H1 (cell line): Measurements from ENCODE around the gene PROK2. TPM values are rescaled to one million over a fixed set of nuclear protein-coding genes. Genes with fewer than 3 reads are reported as not detected.

Experiments used
- CTCF ChIA-PET: fragments of 300-600 bp; sonication (Branson Sonifier 250); formaldehyde crosslinking; loops from one replicate; lab custom pipeline; 2021; ENCODE audit not compliant: partially characterized antibody; lab: Charles Lee
- POLR2A ChIA-PET: fragments of 300-600 bp; sonication (Branson Sonifier 250); formaldehyde crosslinking; loops from one replicate; lab custom pipeline; 2021; ENCODE audit warnings: inconsistent platforms; ENCODE audit not compliant: partially characterized antibody; lab: Charles Lee
- DNase-seq, 2 experiments: peaks; one replicate each; pipeline versions ENCODE4 v3.0.0 to v3.0.0-alpha.2; 2010 to 2022; ENCODE audit warnings: low spot score in 2 of 2, low read depth in 1 of 2, mixed read lengths in 1 of 2
- FAIRE-seq: peaks from 2 replicates; lab custom pipeline; 2011; peaks lifted over from hg19 to GRCh38; lab: Jason Lieb, UNC
- H2AFZ ChIP-seq: 2 replicates; pipeline ENCODE4 v1.8.1; 2012; ENCODE audit warnings: low read length, inconsistent platforms
- H2AK5ac ChIP-seq: 2 replicates; pipeline ENCODE4 v1.6.1; 2013; ENCODE audit warnings: low read depth, low read length
- H2BK120ac ChIP-seq: replicated peaks from 2 replicates; pipeline ENCODE3; 2013; ENCODE audit warnings: low read depth, low read length, inconsistent platforms
- H2BK12ac ChIP-seq: 2 replicates; pipeline ENCODE4 v1.6.1; 2013; ENCODE audit warnings: low read depth, low read length
- H2BK15ac ChIP-seq: 2 replicates; pipeline ENCODE4 v1.6.1; 2013; ENCODE audit warnings: low read length
- H2BK20ac ChIP-seq: 2 replicates; pipeline ENCODE4 v1.6.1; 2013; ENCODE audit warnings: low read length
- H2BK5ac ChIP-seq: 2 replicates; pipeline ENCODE4 v1.6.1; 2013; ENCODE audit warnings: low read depth, low read length
- H3K14ac ChIP-seq: 2 replicates; pipeline ENCODE4 v1.6.1; 2013; ENCODE audit warnings: inconsistent platforms; ENCODE audit not compliant: insufficient read length
- H3K18ac ChIP-seq: 2 replicates; pipeline ENCODE4 v1.6.1; 2013; ENCODE audit warnings: low read length; ENCODE audit errors: extremely low read depth
- H3K23ac ChIP-seq: 2 replicates; pipeline ENCODE4 v1.6.1; 2013; ENCODE audit warnings: inconsistent platforms; ENCODE audit not compliant: insufficient read length
- H3K23me2 ChIP-seq: 2 replicates; pipeline ENCODE4 v1.6.1; 2013; ENCODE audit warnings: low read depth, low read length
- H3K27ac ChIP-seq: 2 replicates; pipeline ENCODE4 v1.6.1; 2011; ENCODE audit warnings: low read depth, low read length, inconsistent platforms
- H3K27me3 ChIP-seq, 4 experiments: replicated peaks in 1 of 4; 1 replicate in 1 of 4; 2 replicates in 3 of 4; pipeline versions ENCODE4 v1.6.1 to v1.8.1; 2011 to 2013; ENCODE audit warnings: low read length in 3 of 4, mild to moderate bottlenecking in 3 of 4, inconsistent platforms in 2 of 4, mixed read lengths in 2 of 4, moderate library complexity in 1 of 4; ENCODE audit not compliant: control insufficient read depth in 3 of 4, insufficient read depth in 3 of 4; ENCODE audit errors: extremely low read depth in 1 of 4
- H3K36me3 ChIP-seq, 4 experiments: 2 replicates each; pipeline versions ENCODE4 v1.6.1 to v1.8.1; 2011 to 2013; ENCODE audit warnings: mild to moderate bottlenecking in 4 of 4, low read length in 3 of 4, moderate library complexity in 2 of 4, control low read depth in 1 of 4, inconsistent platforms in 1 of 4; ENCODE audit not compliant: insufficient read depth in 4 of 4, control insufficient read depth in 2 of 4
- H3K4ac ChIP-seq: replicated peaks from 2 replicates; pipeline ENCODE3; 2013; ENCODE audit warnings: low read length, low read depth, mixed read lengths, inconsistent platforms; ENCODE audit not compliant: insufficient read length
- H3K4me1 ChIP-seq, 4 experiments: replicated peaks in 1 of 4; 1 replicate in 1 of 4; 2 replicates in 3 of 4; pipeline versions ENCODE4 v1.6.1 to v1.8.1; 2011 to 2013; ENCODE audit warnings: low read length in 3 of 4, inconsistent platforms in 2 of 4, mixed read lengths in 1 of 4; ENCODE audit not compliant: insufficient read depth in 4 of 4, control insufficient read depth in 3 of 4
- H3K4me2 ChIP-seq, 2 experiments: 2 replicates each; pipeline versions ENCODE4 v1.6.1 to v1.8.1; 2011 to 2013; ENCODE audit warnings: low read depth in 2 of 2, low read length in 2 of 2, control low read depth in 1 of 2, inconsistent platforms in 1 of 2, mild to moderate bottlenecking in 1 of 2; ENCODE audit not compliant: insufficient read depth in 1 of 2
- H3K4me3 ChIP-seq, 4 experiments: fragments of 200-600, 300-600 bp in 1 of 4; sonication (generic), shearing (Covaris generic), sonication (Bioruptor Twin) in 1 of 4; 2 replicates each; pipeline versions ENCODE4 v1.5.1 to v1.8.1; 2011 to 2016; ENCODE audit warnings: low read length in 4 of 4, low read depth in 3 of 4, control low read depth in 2 of 4, inconsistent platforms in 2 of 4, mild to moderate bottlenecking in 2 of 4, mixed read lengths in 1 of 4, moderate library complexity in 1 of 4; ENCODE audit not compliant: insufficient read depth in 2 of 4; ENCODE audit errors: extremely low read depth in 1 of 4
- H3K56ac ChIP-seq: replicated peaks from 2 replicates; pipeline ENCODE3; 2013; ENCODE audit warnings: low read depth, mild to moderate bottlenecking, mixed read lengths, low read length, inconsistent platforms; ENCODE audit not compliant: insufficient read length
- H3K79me1 ChIP-seq: 2 replicates; pipeline ENCODE4 v1.6.1; 2013; ENCODE audit warnings: low read depth, low read length, control low read depth
- H3K79me2 ChIP-seq, 2 experiments: 2 replicates each; pipeline versions ENCODE4 v1.6.1 to v1.8.1; 2012 to 2013; ENCODE audit warnings: low read length in 2 of 2, mild to moderate bottlenecking in 2 of 2, inconsistent platforms in 1 of 2; ENCODE audit not compliant: insufficient read depth in 2 of 2, control insufficient read depth in 1 of 2
- H3K9ac ChIP-seq, 4 experiments: replicated peaks in 1 of 4; 1 replicate in 1 of 4; 2 replicates in 3 of 4; pipeline versions ENCODE4 v1.6.1 to v1.8.1; 2011 to 2013; ENCODE audit warnings: low read depth in 3 of 4, low read length in 3 of 4, control low read depth in 2 of 4, mild to moderate bottlenecking in 2 of 4, moderate library complexity in 2 of 4, inconsistent platforms in 1 of 4; ENCODE audit errors: extremely low read depth in 1 of 4
- H3K9me3 ChIP-seq, 2 experiments: 2 replicates each; pipeline versions ENCODE4 v1.6.1 to v1.8.1; 2012 to 2013; ENCODE audit warnings: mild to moderate bottlenecking in 2 of 2, moderate library complexity in 2 of 2, control low read depth in 1 of 2, inconsistent platforms in 1 of 2, low read depth in 1 of 2, low read length in 1 of 2, mixed read lengths in 1 of 2; ENCODE audit not compliant: insufficient read depth in 2 of 2
- H4K20me1 ChIP-seq, 2 experiments: replicated peaks in 1 of 2; 2 replicates each; pipeline versions ENCODE3 to v1.8.1; 2011 to 2013; ENCODE audit warnings: inconsistent platforms in 2 of 2, low read length in 2 of 2, mild to moderate bottlenecking in 1 of 2; ENCODE audit not compliant: insufficient read depth in 2 of 2, control insufficient read depth in 1 of 2
- H4K5ac ChIP-seq: 2 replicates; pipeline ENCODE4 v1.6.1; 2013; ENCODE audit warnings: low read length, low read depth, mixed read lengths, inconsistent platforms; ENCODE audit not compliant: insufficient read length
- H4K8ac ChIP-seq: 2 replicates; pipeline ENCODE4 v1.8.0; 2013; ENCODE audit warnings: mild to moderate bottlenecking, moderate library complexity, low read length, inconsistent platforms; ENCODE audit not compliant: insufficient read depth; ENCODE audit errors: extremely low read depth
- H4K91ac ChIP-seq: replicated peaks from 2 replicates; pipeline ENCODE3; 2013; ENCODE audit warnings: low read length, mixed read lengths, inconsistent platforms; ENCODE audit not compliant: insufficient read length
- CTCF ChIP-seq, 3 experiments: IDR thresholded peaks; 1 replicate in 2 of 3; 2 replicates in 1 of 3; pipeline versions ENCODE4 v1.5.1 to v1.6.1; 2011; ENCODE audit warnings: low read length in 3 of 3, mild to moderate bottlenecking in 3 of 3, inconsistent platforms in 2 of 3, low read depth in 1 of 3, moderate library complexity in 1 of 3; ENCODE audit not compliant: insufficient read depth in 1 of 3; ENCODE audit errors: control extremely low read depth in 1 of 3
- EGR1 ChIP-seq: IDR thresholded peaks from 2 replicates; pipeline ENCODE4 v1.6.1; 2011; ENCODE audit warnings: low read depth, low read length, borderline replicate concordance
- MAFK ChIP-seq: IDR thresholded peaks from 2 replicates; pipeline ENCODE4 v1.6.1; 2012; ENCODE audit warnings: low read depth, mild to moderate bottlenecking, improper control_type of control experiment, low read length
- NRF1 ChIP-seq: IDR thresholded peaks from 2 replicates; pipeline ENCODE4 v1.6.1; 2011; ENCODE audit warnings: mild to moderate bottlenecking, low read depth, low read length, improper control_type of control experiment
- PHF8 ChIP-seq: fragments of 200-600 bp; sonication (generic); conservative IDR thresholded peaks from 2 replicates; pipeline ENCODE4 v1.7.1; 2012; ENCODE audit warnings: low read depth, mild to moderate bottlenecking, inconsistent platforms, low read length, moderate library complexity
- TBP ChIP-seq: IDR thresholded peaks from 2 replicates; pipeline ENCODE4 v1.6.1; 2011; ENCODE audit warnings: low read depth, low read length, improper control_type of control experiment
- WGBS, 2 experiments: shearing (Covaris generic) in 1 of 2; methylation state at CpG; one replicate each; pipeline versions ENCODE4 v1.1.6 to v1.1.7; 2013 to 2015; ENCODE audit warnings: low lambda C conversion rate in 2 of 2, mixed read lengths in 2 of 2, inconsistent platforms in 1 of 2, low coverage in 1 of 2, missing lambda C conversion rate in 1 of 2; ENCODE audit not compliant: insufficient replicate concordance in 2 of 2, insufficient coverage in 1 of 2, insufficient read length in 1 of 2; ENCODE audit errors: extremely low coverage in 1 of 2, missing lambda C conversion rate in 1 of 2; 5-methylcytosine and 5-hydroxymethylcytosine counted together
- polyA plus RNA-seq, 7 experiments: library from polyadenylated mRNA; depleted of rRNA in 3 of 7; stranded (reverse) in 5 of 7; unstranded in 2 of 7; fragments of >200 nt in 5 of 7; fragments of 200-250 nt in 2 of 7; gene quantifications; 1 replicate in 5 of 7; 2 replicates in 1 of 7; 4 replicates in 1 of 7; pipeline versions ENCODE4 v1.2.1 to v1.2.3, GENCODE V29; 2011 to 2013; ENCODE audit warnings: missing spikeins in 2 of 7, mixed read lengths in 2 of 7
- total RNA-seq: library from RNA; stranded (reverse); fragmentation: NEBNext Ultra II Directional; extraction: Animal tissue kit (Norgen Biotek cat#: 25700); gene quantifications from 2 replicates; pipeline ENCODE4 v1.2.1, GENCODE V29; 2021

PROK2 gene
- total and polyA plus RNA-seq, 2 of the 8 experiments (the other 6 are each of a cell fraction or from before 2014, with no cell fraction given) = 0.50 to 1.8 TPM

- peak overlapping the region; percentile 75 to 87 for H3K4me2 ChIP-seq
- TF ChIP-seq NRF1 = no peak
- no peak for TF ChIP-seq CTCF (IDR thresholded peaks at IDR 0.05; ENCODE audit: control extremely low read depth in 1 of 3, insufficient read depth in 1 of 3, low read depth in 1 of 3, low read length in 3 of 3)
- no peak for TF ChIP-seq EGR1
- TF ChIP-seq MAFK = no peak
- no peak for TF ChIP-seq TBP
- TF ChIP-seq PHF8 = no peak
These were observed 58.8 kb downstream of the PROK2 start for GRCh38 chr3:71726146-71726545.

More at GRCh38 chr3:71726146-71726545, 58.8 kb downstream of the PROK2 start:
- Histone ChIP-seq H3K27ac (no peak overlapping the region), H3K14ac (no peak overlapping the region), H4K8ac (no peak overlapping the region), H3K9ac (no peak overlapping the region), H3K56ac (no peak overlapping the region), H2BK20ac (no peak overlapping the region), H2BK15ac (no peak overlapping the region), H3K36me3 (no peaks in the 10 kb centered on the region), H3K9me3 (no peaks in the 10 kb centered on the region), H2BK120ac (no peak overlapping the region), H3K79me1 (no peaks in the 10 kb centered on the region; the same call in 1 of the 2 replicates), H3K27me3 (peaks cover 3 to 19% (median 16%) of the 10 kb centered on the region in 4 experiments), H4K20me1 (peaks cover 0 to 7% of the 10 kb centered on the region in 2 experiments), H2AFZ (0 out of 2 replicates have a peak overlapping the region, but pooled peaks have one; percentile 8), H4K91ac (peak overlapping the region; percentile 23), H4K5ac (no peak overlapping the region), H3K4ac (peak overlapping the region; percentile 28), H3K4me1 (peaks cover 8 to 24% (median 10%) of the 10 kb centered on the region in 4 experiments), H3K23ac (no peak overlapping the region), H2BK5ac (no peak overlapping the region), H3K79me2 (no peaks in the 10 kb centered on the region), H3K23me2 (peaks cover 9% of the 10 kb centered on the region), H3K4me3 (peak overlapping the region; percentile 44 to 82 (median 62); a peak in 3 of 8 replicates), H3K18ac (0 out of 2 replicates have a peak overlapping the region, but pooled peaks have one; percentile 26), H2BK12ac (0 out of 2 replicates have a peak overlapping the region, but pooled peaks have one; percentile 96), H2AK5ac (no peak overlapping the region)
- POLR2A ChIA-PET = no interaction called here
- CTCF ChIA-PET = interaction anchor here (0.5 kb wide), 1 partner anchor 1286 kb away, joined by 3 read pairs; no protein-coding TSS in a partner anchor
- no peak for DNase-seq
- WGBS, 2 experiments = 80% methylated on average over 8 of the region's 8 CpGs; no CpG with 5 or more reads in 1 of the 2 experiments
- no peak for FAIRE-seq
